OCI-LY3 (cell line): ENCODE measurements around the gene PES1.

ENCODE experiments used
- EZH2phosphoT487 ChIP-seq: fragments of 200-600 bp; shearing (Covaris generic); IDR thresholded peaks from 2 replicates; pipeline ENCODE4 v1.6.1; 2018; ENCODE audit warnings: antibody characterized with exemption, mixed run types, low read depth
- TF ChIP-seq, protein P1 (sequence below): fragments of 200-600, 300-600 bp; sonication (generic); IDR thresholded peaks from 2 replicates; pipeline ENCODE4 v1.5.1; 2014; ENCODE audit warnings: antibody characterized with exemption, low read length, low read depth

- TF ChIP-seq, protein P1, sequence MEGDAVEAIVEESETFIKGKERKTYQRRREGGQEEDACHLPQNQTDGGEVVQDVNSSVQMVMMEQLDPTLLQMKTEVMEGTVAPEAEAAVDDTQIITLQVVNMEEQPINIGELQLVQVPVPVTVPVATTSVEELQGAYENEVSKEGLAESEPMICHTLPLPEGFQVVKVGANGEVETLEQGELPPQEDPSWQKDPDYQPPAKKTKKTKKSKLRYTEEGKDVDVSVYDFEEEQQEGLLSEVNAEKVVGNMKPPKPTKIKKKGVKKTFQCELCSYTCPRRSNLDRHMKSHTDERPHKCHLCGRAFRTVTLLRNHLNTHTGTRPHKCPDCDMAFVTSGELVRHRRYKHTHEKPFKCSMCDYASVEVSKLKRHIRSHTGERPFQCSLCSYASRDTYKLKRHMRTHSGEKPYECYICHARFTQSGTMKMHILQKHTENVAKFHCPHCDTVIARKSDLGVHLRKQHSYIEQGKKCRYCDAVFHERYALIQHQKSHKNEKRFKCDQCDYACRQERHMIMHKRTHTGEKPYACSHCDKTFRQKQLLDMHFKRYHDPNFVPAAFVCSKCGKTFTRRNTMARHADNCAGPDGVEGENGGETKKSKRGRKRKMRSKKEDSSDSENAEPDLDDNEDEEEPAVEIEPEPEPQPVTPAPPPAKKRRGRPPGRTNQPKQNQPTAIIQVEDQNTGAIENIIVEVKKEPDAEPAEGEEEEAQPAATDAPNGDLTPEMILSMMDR: no peak
- no peak for TF ChIP-seq EZH2phosphoT487
Measured at GRCh38 chr22:30609260-30610185, 17.8 kb upstream of the PES1 start.
